ENCODE results near the gene ATG7.
"Not testable (repeated sequence)": the region's sequence is repeated elsewhere in the genome, so short reads cannot be mapped to it uniquely, and the experiment has no call there.

Gene ATG7

GRCh38 chr3:11250902-11251806 lies 21.0 kb upstream of the ATG7 start:
- DNase-seq (ENCODE audit: low read depth) = no peak
- H3K4me3 ChIP-seq (ENCODE audit: low read depth, low read length) = no peak overlapping the region

DNA sequence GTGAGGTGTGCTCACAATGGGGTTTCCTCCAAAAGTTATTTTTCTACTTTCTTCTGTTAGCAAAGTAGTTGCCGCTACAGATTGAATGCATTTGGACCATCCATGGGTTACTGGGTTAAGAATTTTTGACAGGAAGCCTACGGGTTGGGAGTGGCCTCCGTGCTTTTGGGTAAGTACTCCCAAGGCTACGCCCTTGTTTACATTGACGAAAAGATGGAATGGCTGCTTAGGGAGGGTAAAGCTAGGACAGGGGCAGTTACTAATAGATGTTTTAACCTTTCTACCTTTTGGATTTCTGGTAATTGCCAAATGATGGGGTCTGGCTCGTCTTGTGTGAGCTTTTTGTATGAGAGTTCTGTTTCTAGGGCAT lies 20.4 kb upstream of the ATG7 start:
- no peak for DNase-seq (ENCODE audit: low read depth)
- H3K4me3 ChIP-seq (ENCODE audit: low read depth, low read length) = no peak overlapping the region

DNA sequence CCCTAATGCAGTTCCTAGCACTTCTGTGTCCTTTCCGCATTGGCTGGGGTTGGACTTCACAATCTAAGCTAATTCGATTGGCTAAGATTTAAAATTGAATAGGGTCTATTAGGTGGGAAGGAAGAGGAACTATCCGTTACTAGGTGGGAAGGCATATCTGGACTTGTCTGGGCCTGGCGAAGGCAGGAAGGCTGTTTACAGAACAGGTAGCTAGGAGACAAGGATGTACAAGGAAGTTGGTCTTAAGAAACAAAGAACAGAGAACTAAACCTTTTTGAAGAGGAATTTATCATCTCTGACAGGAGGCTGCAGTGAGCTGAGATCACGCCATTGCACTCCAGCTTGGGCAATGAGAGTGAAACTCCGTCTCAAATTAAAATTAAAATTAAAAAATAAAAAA lies 17.3 kb upstream of the ATG7 start:
- no peak for DNase-seq (ENCODE audit: low read depth)
- no peak overlapping the region for H3K4me3 ChIP-seq (ENCODE audit: low read depth, low read length)

- H3K4me3 ChIP-seq (ENCODE audit: low read depth, low read length); DNase-seq (ENCODE audit: low read depth): not testable (repeated sequence)
Observed at GRCh38 chr3:11255537-11255936, 16.7 kb upstream of the ATG7 start.

GRCh38 chr3:11258958-11259357 lies 13.2 kb upstream of the ATG7 start:
- DNase-seq (ENCODE audit: low read depth) = no peak
- no peak overlapping the region for H3K4me3 ChIP-seq (ENCODE audit: low read depth, low read length)

GRCh38 chr3:11260460-11260859 lies 11.7 kb upstream of the ATG7 start:
- no peak for DNase-seq (ENCODE audit: low read depth)
- H3K4me3 ChIP-seq (ENCODE audit: low read depth, low read length) = no peak overlapping the region

- DNase-seq (ENCODE audit: low read depth) = no peak
- no peak overlapping the region for H3K4me3 ChIP-seq (ENCODE audit: low read depth, low read length)
Observed at GRCh38 chr3:11269007-11269406, 3.2 kb upstream of the ATG7 start.

- peak overlapping the region; percentile 57 for H3K4me3 ChIP-seq (ENCODE audit: low read depth, low read length)
- no peak for DNase-seq (ENCODE audit: low read depth)
Observed at GRCh38 chr3:11272906-11273574, 843 bp downstream of the ATG7 start.

GRCh38 chr3:11273891-11274291 lies 1.7 kb downstream of the ATG7 start:
- no peak overlapping the region for H3K4me3 ChIP-seq (ENCODE audit: low read depth, low read length)
- DNase-seq (ENCODE audit: low read depth) = no peak

GRCh38 chr3:11274566-11275142 lies 2.5 kb downstream of the ATG7 start:
- no peak overlapping the region for H3K4me3 ChIP-seq (ENCODE audit: low read depth, low read length)
- no peak for DNase-seq (ENCODE audit: low read depth)

DNA sequence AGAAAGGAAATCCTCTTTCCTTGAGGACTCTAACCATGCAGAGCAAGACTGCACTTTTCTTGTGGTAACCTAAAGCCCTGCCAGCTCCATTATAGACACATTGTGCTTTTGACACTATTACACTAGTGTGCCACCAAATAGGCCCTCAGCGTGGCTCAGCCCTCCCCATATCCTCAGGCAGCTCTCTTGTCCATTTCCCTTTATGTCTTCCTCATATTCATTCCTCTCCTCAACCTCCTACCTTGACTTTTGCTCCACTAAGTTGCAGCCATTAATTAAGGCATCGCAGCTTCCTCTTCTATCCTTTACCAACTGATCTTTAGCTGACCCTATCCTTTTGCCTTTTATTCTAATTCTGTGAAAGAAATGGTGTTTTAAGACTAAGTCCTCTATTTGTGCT lies 3.7 kb downstream of the ATG7 start:
- DNase-seq (ENCODE audit: low read depth) = no peak
- no peak overlapping the region for H3K4me3 ChIP-seq (ENCODE audit: low read depth, low read length)

DNA sequence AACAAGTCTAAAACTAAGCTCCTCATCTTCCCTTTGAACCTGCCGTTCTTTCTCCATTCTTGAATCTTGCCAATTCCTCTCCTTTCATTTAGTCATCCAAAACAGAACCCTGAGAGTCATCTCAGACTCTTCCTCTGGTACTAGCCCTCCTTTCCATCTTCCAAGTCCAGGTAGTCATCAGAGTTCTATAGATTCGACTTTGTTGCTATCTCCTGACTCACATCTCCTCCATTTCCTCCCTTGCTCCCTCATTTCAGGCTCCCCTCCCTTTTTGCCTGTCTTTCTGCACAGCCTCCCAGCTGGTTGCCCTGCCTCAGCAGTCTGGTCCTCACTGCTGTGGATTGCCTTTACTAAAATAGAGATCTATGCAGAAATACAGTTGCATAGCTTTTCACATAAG lies 4.7 kb downstream of the ATG7 start:
- no peak for DNase-seq (ENCODE audit: low read depth)
- H3K4me3 ChIP-seq (ENCODE audit: low read depth, low read length) = no peak overlapping the region

GRCh38 chr3:11282250-11283138 lies 10.3 kb downstream of the ATG7 start:
- no peak overlapping the region for H3K4me3 ChIP-seq (ENCODE audit: low read depth, low read length)
- DNase-seq (ENCODE audit: low read depth) = no peak

DNA sequence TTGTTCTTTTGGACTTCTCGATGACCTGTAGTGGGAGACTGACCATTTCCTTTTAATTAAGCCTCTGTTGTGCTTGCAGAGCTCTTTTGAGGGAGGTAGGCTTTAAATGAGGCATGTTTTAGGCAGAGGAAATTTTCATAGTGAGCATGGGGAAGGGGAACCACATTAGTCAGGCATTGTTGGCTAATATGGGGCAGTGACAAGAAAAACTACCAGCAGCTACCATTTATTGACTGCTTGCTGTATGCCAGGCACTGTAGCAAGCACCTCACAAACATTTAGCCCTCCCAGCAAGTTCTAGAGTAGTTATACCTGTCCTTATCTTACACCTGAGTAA lies 10.9 kb downstream of the ATG7 start:
- no peak for DNase-seq (ENCODE audit: low read depth)
- H3K4me3 ChIP-seq (ENCODE audit: low read depth, low read length) = no peak overlapping the region

DNA sequence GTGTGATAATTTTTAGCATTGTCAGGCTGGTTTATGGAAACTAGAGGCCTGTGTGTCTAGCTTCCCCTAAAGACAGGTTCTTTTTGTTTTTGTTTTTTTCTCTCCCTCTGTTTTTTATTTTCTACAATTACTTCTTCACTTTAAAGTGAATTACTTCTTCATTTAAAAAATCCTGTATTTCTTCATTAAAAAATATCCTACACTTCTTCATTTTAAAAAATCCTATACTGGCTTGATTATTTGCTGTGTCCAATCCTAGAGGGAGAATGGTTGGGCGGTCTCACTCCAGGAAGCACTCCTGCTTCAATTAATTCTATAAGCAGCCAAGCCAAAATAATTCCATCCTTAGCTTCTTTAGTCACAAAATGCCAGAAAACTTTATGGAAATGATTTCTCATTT lies 11.8 kb downstream of the ATG7 start:
- H3K4me3 ChIP-seq (ENCODE audit: low read depth, low read length) = no peak overlapping the region
- DNase-seq (ENCODE audit: low read depth) = no peak

- DNase-seq (ENCODE audit: low read depth) = no peak
- H3K4me3 ChIP-seq (ENCODE audit: low read depth, low read length) = no peak overlapping the region
Observed at GRCh38 chr3:11285471-11285870, 13.3 kb downstream of the ATG7 start.

DNA sequence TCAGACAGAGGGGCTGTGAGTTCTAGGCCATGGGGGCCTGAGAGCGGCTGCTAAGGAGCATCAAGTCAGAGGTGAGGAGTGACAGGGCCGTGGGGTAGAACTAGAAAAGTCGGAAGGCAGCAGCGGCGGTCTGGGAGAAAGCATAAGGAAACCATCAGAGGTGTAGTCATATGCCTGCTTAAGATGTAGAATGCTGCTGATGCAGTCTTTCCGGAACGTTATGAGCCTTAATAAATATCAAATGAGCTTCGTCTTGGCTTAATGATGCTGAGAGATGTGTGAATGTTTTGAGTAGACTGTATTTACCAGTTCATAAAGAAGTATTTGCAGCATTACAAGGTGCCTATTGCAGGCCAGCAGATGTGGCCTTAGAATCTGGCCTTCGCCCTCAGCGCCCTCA lies 15.2 kb downstream of the ATG7 start:
- H3K4me3 ChIP-seq (ENCODE audit: low read depth, low read length) = no peak overlapping the region
- no peak for DNase-seq (ENCODE audit: low read depth)

- H3K4me3 ChIP-seq (ENCODE audit: low read depth, low read length) = no peak overlapping the region
- DNase-seq (ENCODE audit: low read depth) = no peak
Observed at GRCh38 chr3:11288021-11288491, 15.9 kb downstream of the ATG7 start.

DNA sequence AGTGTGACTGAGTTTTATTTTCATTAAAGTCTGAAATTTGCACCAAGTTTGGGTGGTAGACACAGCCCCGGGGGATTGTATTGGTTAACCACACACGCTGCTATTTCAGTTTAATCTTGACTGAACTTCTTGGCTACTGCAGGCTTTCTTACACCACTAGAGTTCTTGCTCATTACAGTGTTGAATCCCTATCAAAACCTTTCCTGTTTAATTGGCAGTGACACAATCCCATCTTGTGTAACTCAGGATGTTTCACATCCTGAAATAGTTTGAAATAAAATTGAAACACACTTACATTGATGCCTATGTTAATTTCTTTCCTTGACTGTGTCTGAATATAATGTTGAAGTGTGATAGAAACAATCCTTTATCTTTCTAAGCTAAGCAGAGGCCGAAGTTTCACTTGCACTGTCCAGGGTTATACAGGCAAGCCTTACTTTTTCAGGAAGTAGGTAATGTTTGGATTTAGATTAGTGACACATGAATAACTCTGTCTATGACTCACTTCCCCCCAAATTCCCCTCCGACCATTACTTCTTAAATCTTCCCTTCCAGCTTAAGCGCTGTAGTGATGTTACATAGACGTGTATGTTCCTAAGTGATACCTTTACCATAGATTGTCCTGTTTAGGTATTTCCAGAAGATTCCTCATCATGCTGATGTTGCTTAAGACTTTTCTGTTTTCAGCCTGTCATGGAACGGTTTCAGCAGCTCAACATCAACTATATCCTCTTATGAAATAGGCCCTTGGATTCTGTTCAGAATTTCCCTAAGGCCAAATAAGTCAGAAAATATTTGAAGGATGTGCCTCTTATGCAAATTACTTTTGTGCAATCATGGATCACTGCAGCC lies 16.8 kb downstream of the ATG7 start:
- no peak overlapping the region for H3K4me3 ChIP-seq (ENCODE audit: low read depth, low read length)
- DNase-seq (ENCODE audit: low read depth) = peak; percentile 86

Measured in skeletal muscle cell (primary cell).